GM19372 (cell line): ENCODE data around the gene LRRC71.

Experiments
- ATAC-seq: cut with Tn5 transposase; IDR thresholded peaks from one replicate; pipeline ENCODE4 v1.9.1; 2021; ENCODE audit warnings: mild to moderate bottlenecking, low read depth, moderate library complexity; ENCODE audit not compliant: unreplicated experiment

The LRRC71 gene

GRCh38 chr1:156892190-156893047, 28.0 kb upstream of the LRRC71 start:
- peak; percentile 70 for ATAC-seq

- ATAC-seq = no peak
Measured at GRCh38 chr1:156893048-156893953, 27.1 kb upstream of the LRRC71 start, which contains the start of gene PEAR1. Gene PEAR1 (plus strand): TSS chr1:156893718. CDS start chr1:156903927, 10,209 bp downstream.

GRCh38 chr1:156894001-156894400, 26.4 kb upstream of the LRRC71 start:
- no peak for ATAC-seq

GRCh38 chr1:156894711-156895454, 25.5 kb upstream of the LRRC71 start:
- ATAC-seq = no peak

- ATAC-seq = no peak
Measured at GRCh38 chr1:156895455-156895812, 25.0 kb upstream of the LRRC71 start.

GRCh38 chr1:156895927-156896326, 24.5 kb upstream of the LRRC71 start:
- ATAC-seq = no peak

- no peak for ATAC-seq
Measured at GRCh38 chr1:156896490-156897033, 23.9 kb upstream of the LRRC71 start.

GRCh38 chr1:156897078-156897825, 23.2 kb upstream of the LRRC71 start:
- no peak for ATAC-seq

- ATAC-seq = no peak
Measured at GRCh38 chr1:156898161-156898566, 22.3 kb upstream of the LRRC71 start.

- no peak for ATAC-seq
Measured at GRCh38 chr1:156898971-156899664, 21.3 kb upstream of the LRRC71 start.

- no peak for ATAC-seq
Measured at GRCh38 chr1:156899956-156900718, 20.3 kb upstream of the LRRC71 start.

- no peak for ATAC-seq
Measured at GRCh38 chr1:156900896-156901589, 19.4 kb upstream of the LRRC71 start.

- no peak for ATAC-seq
Measured at GRCh38 chr1:156901590-156901900, 18.9 kb upstream of the LRRC71 start.

- no peak for ATAC-seq
Measured at GRCh38 chr1:156901966-156902915, 18.2 kb upstream of the LRRC71 start.

- no peak for ATAC-seq
Measured at GRCh38 chr1:156903328-156904091, 16.9 kb upstream of the LRRC71 start.
